ENCODE measurements around the gene ZNF362. TPM values are rescaled to one million over a fixed set of nuclear protein-coding genes. Genes with fewer than 3 reads are reported as not detected.

ZNF362 gene
- total and polyA plus RNA-seq, 2 experiments from 2014 or later, result 22.5 to 55.0 TPM

DNA sequence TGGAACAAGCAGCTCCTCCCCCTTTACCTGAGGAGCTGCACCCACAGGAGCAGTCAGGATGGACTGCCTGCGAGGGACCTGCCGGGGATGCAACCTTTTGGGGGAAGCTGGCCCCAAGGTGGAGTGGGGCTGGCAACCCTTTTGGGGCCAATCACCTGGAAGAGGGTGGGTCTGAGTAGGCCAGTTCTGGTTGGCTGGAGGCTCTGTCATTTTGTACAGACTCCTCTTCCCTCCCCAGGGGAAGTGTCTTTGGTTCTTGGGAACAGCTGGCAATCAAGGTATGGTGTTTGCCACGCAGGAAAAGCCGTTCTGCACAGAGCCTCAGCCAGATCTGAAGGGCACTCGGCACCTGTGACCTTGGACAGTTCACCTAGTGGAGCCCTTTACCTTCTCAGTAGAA lies 64.9 kb downstream of the ZNF362 start:
- no peak overlapping the region for H3K27ac ChIP-seq
- H3K4me1 ChIP-seq (ENCODE audit: insufficient read depth), result no peaks in the 10 kb centered on the region
- H3K9me2 ChIP-seq (replicated peaks; ENCODE audit: insufficient read depth), result no peaks in the 10 kb centered on the region
- 88% methylated on average over 5 of the region's 5 CpGs for WGBS (ENCODE audit: low lambda C conversion rate, missing lambda C conversion rate)
- no peaks in the 10 kb centered on the region for H3K27me3 ChIP-seq
- TF ChIP-seq EZH2phosphoT487 (IDR thresholded peaks at IDR 0.05; ENCODE audit: low read depth, severe bottlenecking, unreplicated experiment), result no peak
- no peak for TF ChIP-seq EZH2 (IDR thresholded peaks at IDR 0.05; ENCODE audit: borderline replicate concordance)
- TF ChIP-seq, protein P1, sequence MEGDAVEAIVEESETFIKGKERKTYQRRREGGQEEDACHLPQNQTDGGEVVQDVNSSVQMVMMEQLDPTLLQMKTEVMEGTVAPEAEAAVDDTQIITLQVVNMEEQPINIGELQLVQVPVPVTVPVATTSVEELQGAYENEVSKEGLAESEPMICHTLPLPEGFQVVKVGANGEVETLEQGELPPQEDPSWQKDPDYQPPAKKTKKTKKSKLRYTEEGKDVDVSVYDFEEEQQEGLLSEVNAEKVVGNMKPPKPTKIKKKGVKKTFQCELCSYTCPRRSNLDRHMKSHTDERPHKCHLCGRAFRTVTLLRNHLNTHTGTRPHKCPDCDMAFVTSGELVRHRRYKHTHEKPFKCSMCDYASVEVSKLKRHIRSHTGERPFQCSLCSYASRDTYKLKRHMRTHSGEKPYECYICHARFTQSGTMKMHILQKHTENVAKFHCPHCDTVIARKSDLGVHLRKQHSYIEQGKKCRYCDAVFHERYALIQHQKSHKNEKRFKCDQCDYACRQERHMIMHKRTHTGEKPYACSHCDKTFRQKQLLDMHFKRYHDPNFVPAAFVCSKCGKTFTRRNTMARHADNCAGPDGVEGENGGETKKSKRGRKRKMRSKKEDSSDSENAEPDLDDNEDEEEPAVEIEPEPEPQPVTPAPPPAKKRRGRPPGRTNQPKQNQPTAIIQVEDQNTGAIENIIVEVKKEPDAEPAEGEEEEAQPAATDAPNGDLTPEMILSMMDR (IDR thresholded peaks at IDR 0.05; ENCODE audit: poor library complexity), result no peak
- no peaks in the 10 kb centered on the region for H3K79me2 ChIP-seq
- DNase-seq (ENCODE audit: low spot score), result no peak
- H3K4me2 ChIP-seq, result no peak overlapping the region
- H2AFZ ChIP-seq, result no peak overlapping the region
- peaks cover 11% of the 10 kb centered on the region for H3K36me3 ChIP-seq (replicated peaks; ENCODE audit: insufficient read depth, low read depth)
- H3K9me3 ChIP-seq (ENCODE audit: low read depth), result no peaks in the 10 kb centered on the region
- H3K4me3 ChIP-seq, result no peak overlapping the region
- no peaks in the 10 kb centered on the region for H4K20me1 ChIP-seq (ENCODE audit: insufficient read depth, poor library complexity, severe bottlenecking)

DNA sequence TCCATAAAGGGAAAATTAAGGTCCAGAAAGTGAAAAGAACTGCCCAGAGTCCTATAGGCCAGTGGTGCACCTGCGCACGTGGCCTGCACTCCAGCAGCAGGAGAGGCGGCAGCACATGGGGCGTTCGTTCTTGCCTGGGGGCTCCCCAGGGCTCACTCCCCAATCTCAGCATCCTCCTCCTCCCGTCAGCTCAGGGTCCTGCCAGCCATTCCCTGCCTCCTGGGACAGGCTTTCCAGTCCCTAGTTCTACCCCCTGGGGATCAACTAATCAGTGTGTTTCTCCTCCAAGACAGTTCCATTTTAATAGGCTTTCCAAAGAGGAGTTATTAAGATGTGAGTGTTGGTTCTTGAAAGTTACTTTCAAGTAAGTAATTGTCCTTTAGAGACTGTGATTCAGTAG lies 65.8 kb downstream of the ZNF362 start:
- no peaks in the 10 kb centered on the region for H3K4me1 ChIP-seq (ENCODE audit: insufficient read depth)

DNA sequence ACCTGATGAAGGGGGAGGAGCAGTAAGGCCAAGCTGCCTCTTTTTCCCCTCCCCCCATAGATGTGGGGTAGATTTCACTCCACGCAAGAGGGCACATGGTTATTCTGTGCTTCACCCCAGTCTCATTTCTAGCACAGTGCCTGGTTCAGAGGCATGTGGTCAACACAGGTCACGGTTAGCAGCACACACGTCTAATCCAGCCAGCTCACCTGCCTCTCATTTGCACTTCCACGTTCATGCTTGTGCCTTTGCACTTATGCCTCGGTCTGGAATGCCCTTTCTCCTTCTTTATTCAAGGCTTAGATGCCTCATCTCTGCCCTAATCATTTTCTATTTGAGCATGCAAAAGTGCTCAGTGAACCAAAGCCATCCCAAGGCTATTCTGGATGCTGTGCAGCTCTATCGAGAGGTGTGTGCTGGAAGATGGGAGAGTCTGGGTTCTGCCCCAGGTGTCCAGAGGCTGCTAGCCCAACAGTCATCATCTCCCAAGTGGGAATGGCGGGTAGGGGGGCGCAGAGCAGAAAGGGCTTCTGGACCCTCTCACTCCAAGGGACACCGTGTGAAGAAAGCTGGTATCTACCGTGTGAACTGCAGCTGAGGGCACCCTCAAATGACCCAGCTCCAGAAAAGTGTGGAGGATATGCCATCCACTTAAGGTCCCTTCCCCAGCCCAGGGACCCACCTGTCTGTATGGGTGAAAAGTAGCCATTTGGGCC lies 66.7 kb downstream of the ZNF362 start:
- H3K27ac ChIP-seq, result no peak overlapping the region
- H3K79me2 ChIP-seq, result no peaks in the 10 kb centered on the region
- no peaks in the 10 kb centered on the region for H4K20me1 ChIP-seq (ENCODE audit: insufficient read depth, poor library complexity, severe bottlenecking)

More for the DNA sequence above, 65.8 kb downstream of the ZNF362 start:
- WGBS (ENCODE audit: low lambda C conversion rate, missing lambda C conversion rate), result 93% methylated on average over 6 of the region's 6 CpGs
- Histone ChIP-seq H3K36me3 (replicated peaks; ENCODE audit: insufficient read depth, low read depth) (peaks cover 14% of the 10 kb centered on the region), H4K20me1 (ENCODE audit: insufficient read depth, poor library complexity, severe bottlenecking) (no peaks in the 10 kb centered on the region), H3K4me3 (no peak overlapping the region), H3K9me2 (replicated peaks; ENCODE audit: insufficient read depth) (no peaks in the 10 kb centered on the region), H3K27ac (no peak overlapping the region), H3K27me3 (no peaks in the 10 kb centered on the region), H3K79me2 (no peaks in the 10 kb centered on the region), H2AFZ (no peak overlapping the region), H3K4me2 (no peak overlapping the region), H3K9me3 (ENCODE audit: low read depth) (no peaks in the 10 kb centered on the region)
- no peak for DNase-seq (ENCODE audit: low spot score)
- no peak for TF ChIP-seq EZH2phosphoT487 (IDR thresholded peaks at IDR 0.05; ENCODE audit: low read depth, severe bottlenecking, unreplicated experiment)
- no peak for TF ChIP-seq EZH2 (IDR thresholded peaks at IDR 0.05; ENCODE audit: borderline replicate concordance)
- TF ChIP-seq, protein P1 (IDR thresholded peaks at IDR 0.05; ENCODE audit: poor library complexity), result no peak

More for the DNA sequence above, 66.7 kb downstream of the ZNF362 start:
- Histone ChIP-seq H3K4me1 (ENCODE audit: insufficient read depth) (no peaks in the 10 kb centered on the region), H3K36me3 (replicated peaks; ENCODE audit: insufficient read depth, low read depth) (peaks cover 14% of the 10 kb centered on the region), H2AFZ (no peak overlapping the region), H3K9me3 (ENCODE audit: low read depth) (no peaks in the 10 kb centered on the region), H3K4me3 (no peak overlapping the region), H3K4me2 (no peak overlapping the region), H3K9me2 (replicated peaks; ENCODE audit: insufficient read depth) (no peaks in the 10 kb centered on the region), H3K27me3 (no peaks in the 10 kb centered on the region)
- DNase-seq (ENCODE audit: low spot score), result no peak
- TF ChIP-seq EZH2phosphoT487 (IDR thresholded peaks at IDR 0.05; ENCODE audit: low read depth, severe bottlenecking, unreplicated experiment) (no peak), EZH2 (IDR thresholded peaks at IDR 0.05; ENCODE audit: borderline replicate concordance) (no peak)
- TF ChIP-seq, protein P1 (IDR thresholded peaks at IDR 0.05; ENCODE audit: poor library complexity), result no peak
- 96% methylated on average over 10 of the region's 10 CpGs for WGBS (ENCODE audit: low lambda C conversion rate, missing lambda C conversion rate)

Measured in hepatocyte (in vitro differentiated cells).